Subcutaneous abdominal adipose tissue (tissue), 5 donors: Measurements from ENCODE around the gene APOH.
"Not testable (repeated sequence)": the region's sequence is repeated elsewhere in the genome, so short reads cannot be mapped to it uniquely, and the experiment has no call there.

Experiments
- H3K27ac ChIP-seq: one replicate; pipeline ENCODE4 v1.7.0; 2013; ENCODE audit warnings: low read depth, mild to moderate bottlenecking, inconsistent platforms, low read length, moderate library complexity
- H3K27me3 ChIP-seq, 5 donors: one replicate each; pipeline ENCODE4 v1.7.0; 2013; ENCODE audit warnings: low read length in 5 of 5, inconsistent platforms in 1 of 5; ENCODE audit not compliant: control insufficient read depth in 5 of 5, insufficient read depth in 4 of 5
- H3K36me3 ChIP-seq, 5 donors: one replicate each; pipeline ENCODE4 v1.7.0; 2013; ENCODE audit warnings: low read length in 5 of 5; ENCODE audit not compliant: control insufficient read depth in 5 of 5, insufficient read depth in 5 of 5
- H3K4me1 ChIP-seq, 5 donors: one replicate each; pipeline ENCODE4 v1.7.0; 2013; ENCODE audit warnings: low read length in 5 of 5, mild to moderate bottlenecking in 3 of 5, moderate library complexity in 1 of 5; ENCODE audit not compliant: control insufficient read depth in 5 of 5, insufficient read depth in 5 of 5
- H3K4me3 ChIP-seq, 5 donors: one replicate each; pipeline ENCODE4 v1.7.0; 2013; ENCODE audit warnings: low read length in 5 of 5, low read depth in 1 of 5
- H3K9ac ChIP-seq, 5 donors: one replicate each; pipeline ENCODE4 v1.7.0; 2013; ENCODE audit warnings: low read length in 5 of 5, mild to moderate bottlenecking in 4 of 5, moderate library complexity in 3 of 5
- H3K9me3 ChIP-seq, 5 donors: one replicate each; pipeline ENCODE4 v1.7.0; 2013; ENCODE audit warnings: low read length in 5 of 5; ENCODE audit not compliant: control insufficient read depth in 5 of 5
- donor health status: healthy.
- donor health status: healthy.
- donor health status: healthy.
- donor health status: healthy.
- donor health status: healthy.

Gene APOH

DNA sequence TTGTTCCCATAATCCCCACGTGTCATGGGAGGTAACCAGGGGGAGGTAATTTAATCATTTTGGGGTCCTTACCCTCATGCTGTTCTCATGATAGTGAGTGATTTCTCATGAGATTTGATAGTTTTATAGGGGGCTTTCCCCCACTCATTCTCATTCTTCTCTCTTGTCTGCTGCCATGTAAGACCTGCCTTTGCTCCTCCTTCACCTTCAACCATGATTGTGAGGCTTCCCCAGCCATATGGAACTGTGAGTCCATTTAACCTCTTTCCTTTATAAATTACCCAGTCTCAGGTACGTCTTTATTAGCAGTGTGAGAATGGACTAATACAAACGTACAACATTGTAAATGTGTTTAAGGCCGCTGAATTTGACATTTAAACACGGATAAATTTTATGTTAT, 35.5 kb upstream of the APOH start:
- Histone ChIP-seq H3K27ac (no peak overlapping the region), H3K4me3 (no peak overlapping the region), H3K36me3 (no peaks in the 10 kb centered on the region), H3K27me3 (peaks cover 0 to 4% (median 3%) of the 10 kb centered on the region in 5 donors), H3K9ac (no peak overlapping the region), H3K4me1 (no peaks in the 10 kb centered on the region), H3K9me3 (no peaks in the 10 kb centered on the region)

DNA sequence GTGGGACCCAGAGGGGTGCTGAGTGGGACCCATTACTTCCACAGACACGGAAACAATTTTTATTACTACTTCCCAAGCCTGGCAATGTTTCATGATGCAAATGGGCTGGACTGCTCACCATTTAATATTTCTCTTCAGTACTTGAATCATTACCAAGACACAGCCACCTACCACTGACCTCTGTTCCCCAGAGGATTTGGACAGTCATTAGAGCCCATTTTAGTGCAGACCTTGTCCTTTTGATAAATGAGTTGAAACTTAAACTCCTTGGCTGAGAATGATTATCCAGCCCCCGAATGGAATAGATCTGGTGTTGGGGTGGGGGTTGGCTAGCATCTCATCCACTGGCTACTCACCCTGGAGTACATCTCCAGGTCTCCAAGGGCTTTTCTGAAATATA, 33.6 kb upstream of the APOH start:
- Histone ChIP-seq H3K27me3 (peaks cover 0 to 4% (median 3%) of the 10 kb centered on the region in 5 donors), H3K4me3 (no peak overlapping the region), H3K9ac (no peak overlapping the region), H3K9me3 (no peaks in the 10 kb centered on the region), H3K36me3 (no peaks in the 10 kb centered on the region), H3K27ac (no peak overlapping the region), H3K4me1 (no peaks in the 10 kb centered on the region)

DNA sequence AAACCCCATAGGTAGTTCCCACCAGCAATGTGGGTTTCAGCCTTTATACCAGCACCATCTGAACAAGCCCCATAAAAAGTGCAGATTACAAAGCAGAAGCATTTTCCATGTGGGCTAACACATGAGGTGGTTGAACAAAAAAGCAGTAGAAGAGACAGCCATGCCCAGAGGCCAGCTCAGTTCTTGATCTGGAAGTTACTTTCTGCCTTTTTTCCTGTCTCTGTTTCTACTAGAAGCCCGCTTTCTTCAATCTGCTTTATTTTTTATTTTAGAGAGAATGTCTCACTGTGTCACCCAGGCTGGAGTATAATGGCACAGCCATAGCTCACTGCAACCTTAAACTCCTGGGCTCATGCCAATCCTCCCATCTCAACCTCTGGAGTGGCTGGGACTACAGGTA, 31.5 kb upstream of the APOH start:
- no peak overlapping the region for H3K9ac ChIP-seq
- H3K36me3 ChIP-seq = no peaks in the 10 kb centered on the region
- peaks cover 0 to 4% (median 3%) of the 10 kb centered on the region in 5 donors for H3K27me3 ChIP-seq
- H3K27ac ChIP-seq = no peak overlapping the region
- H3K9me3 ChIP-seq = no peaks in the 10 kb centered on the region
- H3K4me3 ChIP-seq = no peak overlapping the region
- H3K4me1 ChIP-seq = no peaks in the 10 kb centered on the region

DNA sequence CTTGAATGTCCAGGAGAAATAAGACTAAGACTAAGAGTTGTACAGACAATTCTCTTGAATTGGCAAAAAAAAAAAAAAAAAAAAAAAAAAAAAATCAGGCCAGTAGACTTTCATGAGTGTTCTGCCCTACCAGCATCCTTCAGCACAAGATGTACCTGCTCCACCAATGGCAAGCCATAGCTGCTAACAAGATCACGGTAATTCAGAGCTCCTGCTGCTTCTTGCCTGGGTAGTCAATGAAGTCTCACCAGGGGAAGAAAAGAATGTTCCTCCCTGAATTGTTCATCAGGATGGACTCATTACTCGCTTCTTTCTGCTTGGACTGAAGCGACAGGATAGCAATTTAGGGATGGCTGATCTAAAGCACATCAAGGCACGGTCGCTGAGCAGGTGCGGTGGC, 31.1 kb upstream of the APOH start:
- Histone ChIP-seq H3K9ac (no peak overlapping the region), H3K36me3 (no peaks in the 10 kb centered on the region), H3K4me1 (no peaks in the 10 kb centered on the region), H3K27ac (no peak overlapping the region), H3K9me3 (no peaks in the 10 kb centered on the region), H3K27me3 (peaks cover 0 to 4% (median 3%) of the 10 kb centered on the region in 5 donors), H3K4me3 (no peak overlapping the region)

DNA sequence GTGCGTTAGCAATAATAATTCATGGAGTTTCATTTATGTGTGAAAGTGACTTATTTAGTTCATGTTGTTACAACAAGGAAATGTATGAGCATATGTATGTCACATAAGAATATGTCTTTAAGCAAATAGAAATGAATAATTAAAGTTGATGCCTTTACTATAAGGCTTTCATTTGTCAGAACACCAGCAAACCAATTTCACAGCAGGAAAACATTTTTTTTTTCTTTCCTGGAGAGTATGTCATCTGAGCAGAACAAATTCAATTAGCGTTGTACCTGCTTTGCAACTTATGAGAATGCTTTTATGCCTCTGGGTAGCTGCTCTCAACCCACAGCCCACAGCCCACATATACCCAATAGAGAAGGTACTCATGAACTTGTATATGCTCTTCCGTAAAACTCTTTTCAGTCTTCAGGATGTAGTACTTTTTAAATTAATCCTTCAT, 26.3 kb upstream of the APOH start:
- Histone ChIP-seq H3K27me3 (no peaks in the 10 kb centered on the region), H3K36me3 (no peaks in the 10 kb centered on the region), H3K27ac (no peak overlapping the region), H3K4me3 (no peak overlapping the region), H3K9ac (no peak overlapping the region), H3K9me3 (no peaks in the 10 kb centered on the region), H3K4me1 (no peaks in the 10 kb centered on the region)

DNA sequence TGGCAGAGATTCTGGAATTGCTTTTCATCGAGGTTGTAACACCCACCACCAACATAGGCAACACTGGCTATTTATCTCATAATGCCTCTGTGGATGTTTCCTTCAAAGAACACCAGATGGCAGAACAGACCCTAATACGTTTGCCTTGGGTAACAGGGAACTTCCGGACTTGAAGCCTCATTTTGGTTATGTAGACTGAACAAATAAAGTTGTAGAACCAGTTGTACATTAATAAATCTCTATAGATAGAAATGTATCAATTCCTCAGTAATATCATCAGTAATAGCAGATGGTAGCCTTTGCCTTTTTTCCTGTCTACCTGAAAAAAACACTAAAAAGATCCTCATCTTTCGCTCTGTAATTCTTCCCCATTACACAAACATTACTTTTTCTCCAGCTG, 25.9 kb upstream of the APOH start:
- no peak overlapping the region for H3K4me3 ChIP-seq
- H3K9me3 ChIP-seq = no peaks in the 10 kb centered on the region
- H3K27me3 ChIP-seq = no peaks in the 10 kb centered on the region
- no peaks in the 10 kb centered on the region for H3K4me1 ChIP-seq
- no peak overlapping the region for H3K27ac ChIP-seq
- no peak overlapping the region for H3K9ac ChIP-seq
- H3K36me3 ChIP-seq = no peaks in the 10 kb centered on the region

DNA sequence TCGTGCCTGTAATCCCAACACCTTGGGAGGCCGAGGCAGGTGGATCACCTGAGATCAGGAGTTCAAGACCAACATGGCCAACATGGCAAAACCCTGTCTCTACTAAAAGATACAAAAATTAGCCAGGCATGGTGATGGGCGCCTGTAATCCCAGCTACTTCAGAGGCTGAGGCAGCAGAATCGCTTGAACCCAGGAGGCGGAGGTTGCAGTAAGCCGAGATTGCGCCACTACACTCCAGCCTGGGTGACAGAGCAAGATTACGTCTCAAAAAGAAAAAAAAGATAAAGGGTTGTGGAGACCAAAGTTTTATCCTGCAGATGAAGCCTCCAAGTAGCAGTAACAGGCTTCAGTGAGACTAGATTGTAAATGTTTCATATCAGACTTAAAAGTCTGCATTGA, 24.2 kb upstream of the APOH start:
- H3K36me3 ChIP-seq, H3K9ac ChIP-seq, H3K27ac ChIP-seq, H3K4me1 ChIP-seq, H3K9me3 ChIP-seq, H3K4me3 ChIP-seq, H3K27me3 ChIP-seq: not testable (repeated sequence)

DNA sequence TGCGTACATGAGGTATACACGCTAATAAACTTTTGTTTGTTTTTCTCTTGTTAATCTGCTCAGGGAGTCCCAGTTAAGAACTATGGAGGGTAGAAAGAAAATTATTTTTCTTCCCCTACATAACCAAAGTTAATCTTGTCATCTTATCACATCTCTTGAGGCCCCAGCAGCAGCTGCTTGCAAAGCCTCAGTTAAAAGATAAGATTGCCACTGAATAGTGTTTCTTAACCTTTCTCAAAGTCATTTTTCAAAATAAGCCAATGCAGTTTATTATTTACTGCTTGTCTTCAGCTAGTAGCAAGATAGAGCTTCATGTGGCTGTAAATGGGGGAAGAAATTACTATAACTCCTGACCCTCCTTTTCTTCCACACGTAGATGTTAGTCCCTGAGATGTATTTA, 21.5 kb upstream of the APOH start:
- Histone ChIP-seq H3K9ac (no peak overlapping the region), H3K4me1 (peaks cover 0 to 3% (median 0%) of the 10 kb centered on the region in 5 donors), H3K27ac (no peak overlapping the region), H3K27me3 (no peaks in the 10 kb centered on the region), H3K4me3 (no peak overlapping the region), H3K36me3 (no peaks in the 10 kb centered on the region), H3K9me3 (no peaks in the 10 kb centered on the region)

DNA sequence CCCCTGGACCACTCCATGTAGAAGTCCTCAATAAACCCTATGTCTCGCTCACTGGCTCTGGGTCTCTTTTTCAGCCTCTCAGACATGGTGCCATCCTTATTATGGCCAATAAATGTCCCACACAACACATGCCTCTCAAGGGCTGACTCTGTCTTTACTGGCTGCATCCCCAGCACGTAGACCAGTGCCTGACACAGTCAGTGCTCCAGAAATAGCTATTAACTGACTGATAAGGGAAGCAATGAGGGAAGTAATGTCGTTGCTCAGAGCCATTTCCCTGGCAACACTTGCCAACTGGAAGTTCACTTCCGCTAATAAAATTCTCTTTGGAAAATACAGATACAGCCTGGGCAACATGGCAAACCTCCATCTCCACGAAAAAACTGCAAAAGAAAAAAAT, 19.1 kb upstream of the APOH start:
- Histone ChIP-seq H3K27ac (no peak overlapping the region), H3K9ac (no peak overlapping the region), H3K4me3 (no peak overlapping the region), H3K9me3 (no peaks in the 10 kb centered on the region), H3K27me3 (no peaks in the 10 kb centered on the region), H3K4me1 (peaks cover 0 to 3% (median 0%) of the 10 kb centered on the region in 5 donors), H3K36me3 (no peaks in the 10 kb centered on the region)

DNA sequence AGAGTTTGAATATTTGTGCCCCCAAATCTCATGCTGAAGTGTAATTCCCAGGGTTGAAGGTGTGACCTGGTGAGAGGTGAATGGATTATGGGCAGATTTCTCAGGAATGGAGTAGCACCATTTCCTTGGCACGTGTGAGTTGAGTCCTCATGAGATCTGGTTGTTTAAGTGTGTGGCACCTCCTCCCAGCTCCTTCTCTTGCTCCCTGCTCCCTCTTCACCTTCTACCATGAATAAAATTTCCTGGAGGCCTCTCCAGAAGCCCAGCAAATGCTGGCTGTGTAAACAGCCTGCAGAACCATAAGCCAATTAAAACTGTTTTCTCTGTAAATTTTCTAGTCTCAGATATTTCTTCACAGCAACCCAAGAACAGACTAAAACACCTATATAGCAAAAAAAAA, 12.6 kb upstream of the APOH start:
- Histone ChIP-seq H3K4me1 (no peaks in the 10 kb centered on the region), H3K9me3 (no peaks in the 10 kb centered on the region), H3K27me3 (peaks cover 0 to 3% (median 0%) of the 10 kb centered on the region in 5 donors), H3K9ac (no peak overlapping the region), H3K36me3 (no peaks in the 10 kb centered on the region), H3K4me3 (no peak overlapping the region), H3K27ac (no peak overlapping the region)

DNA sequence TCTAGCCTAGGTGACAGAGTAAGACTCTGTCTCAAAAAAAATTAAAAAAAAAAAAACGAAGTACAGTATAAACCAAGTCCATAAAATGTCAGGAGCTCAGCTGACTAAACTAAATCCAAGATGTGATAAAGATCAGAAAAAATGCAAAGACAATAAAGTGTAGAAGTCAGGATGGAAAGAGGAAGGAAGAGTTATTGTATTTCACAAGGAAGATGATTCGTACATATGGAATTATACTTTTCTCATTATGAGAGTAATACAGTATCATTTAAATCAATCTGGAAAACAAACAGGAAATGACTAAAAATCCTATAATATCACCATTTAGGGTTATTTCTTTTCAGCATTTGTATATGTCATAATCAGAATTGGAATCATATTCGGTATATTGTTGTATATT, 11.4 kb upstream of the APOH start:
- no peaks in the 10 kb centered on the region for H3K36me3 ChIP-seq
- H3K27me3 ChIP-seq = peaks cover 0 to 3% (median 0%) of the 10 kb centered on the region in 5 donors
- H3K4me1 ChIP-seq = no peaks in the 10 kb centered on the region
- no peak overlapping the region for H3K9ac ChIP-seq
- H3K27ac ChIP-seq = no peak overlapping the region
- no peaks in the 10 kb centered on the region for H3K9me3 ChIP-seq
- no peak overlapping the region for H3K4me3 ChIP-seq
